ENCODE measurements around the gene TJAP1. TPM values are rescaled to one million over a fixed set of nuclear protein-coding genes. Genes with fewer than 3 reads are reported as not detected.

Gene TJAP1, protein sequence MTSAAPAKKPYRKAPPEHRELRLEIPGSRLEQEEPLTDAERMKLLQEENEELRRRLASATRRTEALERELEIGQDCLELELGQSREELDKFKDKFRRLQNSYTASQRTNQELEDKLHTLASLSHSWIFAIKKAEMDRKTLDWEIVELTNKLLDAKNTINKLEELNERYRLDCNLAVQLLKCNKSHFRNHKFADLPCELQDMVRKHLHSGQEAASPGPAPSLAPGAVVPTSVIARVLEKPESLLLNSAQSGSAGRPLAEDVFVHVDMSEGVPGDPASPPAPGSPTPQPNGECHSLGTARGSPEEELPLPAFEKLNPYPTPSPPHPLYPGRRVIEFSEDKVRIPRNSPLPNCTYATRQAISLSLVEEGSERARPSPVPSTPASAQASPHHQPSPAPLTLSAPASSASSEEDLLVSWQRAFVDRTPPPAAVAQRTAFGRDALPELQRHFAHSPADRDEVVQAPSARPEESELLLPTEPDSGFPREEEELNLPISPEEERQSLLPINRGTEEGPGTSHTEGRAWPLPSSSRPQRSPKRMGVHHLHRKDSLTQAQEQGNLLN
- 10 to 100 TPM in 5 of 6 experiments, 1 to 10 TPM in 1; 9.2 to 16.0 (median 12.9) TPM for total RNA-seq
- long read RNA-seq = 0 reads

DNA sequence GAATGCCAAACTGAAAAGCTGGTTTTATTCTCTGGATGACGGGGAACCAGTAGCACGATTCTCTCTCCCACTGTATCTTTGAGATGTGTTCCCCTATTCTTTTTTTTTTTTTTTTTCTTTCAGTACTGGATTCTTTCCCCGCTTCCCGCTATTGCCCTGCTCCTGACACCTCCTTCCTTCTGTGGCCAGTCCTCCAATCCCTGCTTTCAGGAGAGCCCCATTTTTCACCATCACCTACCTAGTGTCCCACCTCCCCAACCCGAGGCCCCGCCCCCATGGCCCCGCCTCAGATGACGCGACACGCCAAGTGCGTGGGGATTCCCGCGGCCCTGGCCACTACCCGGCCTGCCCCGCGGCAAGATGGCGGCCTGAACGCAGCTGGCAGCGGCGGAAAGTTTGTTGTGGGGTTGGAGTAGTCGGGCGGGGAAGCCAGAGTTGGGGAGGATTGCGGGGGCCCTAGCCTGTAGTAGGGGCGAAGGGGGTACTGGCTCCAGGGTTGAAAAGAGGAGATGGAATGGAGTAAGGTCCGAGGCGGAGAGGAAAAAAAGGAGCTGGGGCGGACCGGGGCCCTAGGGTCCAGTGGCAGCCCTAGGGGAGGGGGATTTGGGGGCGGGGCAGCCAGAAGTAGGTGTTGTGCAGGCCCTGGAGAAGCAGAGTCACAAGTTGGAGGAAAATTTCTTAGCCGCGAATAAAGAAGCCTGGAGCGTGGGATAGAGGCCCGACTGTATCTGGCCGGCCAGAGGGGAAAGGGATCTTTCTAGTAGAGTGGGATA is at the start of gene TJAP1:
TSS of gene TJAP1 (plus strand) at position 336 of the 773 bp plus-strand sequence. CDS start 21,432 bp downstream, outside the sequence.
- Histone ChIP-seq H3K36me3 (no peaks in the 10 kb centered on the region), H3K4me3 (peak within 1 kb of the TSS; percentile 67 to 76 (median 73)), H3K4me1 (peaks cover 0 to 30% (median 6%) of the 10 kb centered on the region in 4 donors), H3K27ac (peak within 1 kb of the TSS; percentile 51 to 70 (median 64)), H3K9me3 (no peaks in the 10 kb centered on the region), H3K27me3 (no peaks in the 10 kb centered on the region)
- TF ChIP-seq, protein P1, sequence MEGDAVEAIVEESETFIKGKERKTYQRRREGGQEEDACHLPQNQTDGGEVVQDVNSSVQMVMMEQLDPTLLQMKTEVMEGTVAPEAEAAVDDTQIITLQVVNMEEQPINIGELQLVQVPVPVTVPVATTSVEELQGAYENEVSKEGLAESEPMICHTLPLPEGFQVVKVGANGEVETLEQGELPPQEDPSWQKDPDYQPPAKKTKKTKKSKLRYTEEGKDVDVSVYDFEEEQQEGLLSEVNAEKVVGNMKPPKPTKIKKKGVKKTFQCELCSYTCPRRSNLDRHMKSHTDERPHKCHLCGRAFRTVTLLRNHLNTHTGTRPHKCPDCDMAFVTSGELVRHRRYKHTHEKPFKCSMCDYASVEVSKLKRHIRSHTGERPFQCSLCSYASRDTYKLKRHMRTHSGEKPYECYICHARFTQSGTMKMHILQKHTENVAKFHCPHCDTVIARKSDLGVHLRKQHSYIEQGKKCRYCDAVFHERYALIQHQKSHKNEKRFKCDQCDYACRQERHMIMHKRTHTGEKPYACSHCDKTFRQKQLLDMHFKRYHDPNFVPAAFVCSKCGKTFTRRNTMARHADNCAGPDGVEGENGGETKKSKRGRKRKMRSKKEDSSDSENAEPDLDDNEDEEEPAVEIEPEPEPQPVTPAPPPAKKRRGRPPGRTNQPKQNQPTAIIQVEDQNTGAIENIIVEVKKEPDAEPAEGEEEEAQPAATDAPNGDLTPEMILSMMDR (IDR thresholded peaks at IDR 0.05) = no peak
- TF ChIP-seq POLR2A (IDR thresholded peaks at IDR 0.05) = peak; percentile 72
- WGBS (ENCODE audit: insufficient coverage, low coverage, low lambda C conversion rate, missing lambda C conversion rate) = 2% methylated on average over 34 of the region's 34 CpGs
- peak; percentile 94 for DNase-seq
- intact Hi-C loops (cut with DNase I) = no loop called here
- ATAC-seq = peak; percentile 100

DNA sequence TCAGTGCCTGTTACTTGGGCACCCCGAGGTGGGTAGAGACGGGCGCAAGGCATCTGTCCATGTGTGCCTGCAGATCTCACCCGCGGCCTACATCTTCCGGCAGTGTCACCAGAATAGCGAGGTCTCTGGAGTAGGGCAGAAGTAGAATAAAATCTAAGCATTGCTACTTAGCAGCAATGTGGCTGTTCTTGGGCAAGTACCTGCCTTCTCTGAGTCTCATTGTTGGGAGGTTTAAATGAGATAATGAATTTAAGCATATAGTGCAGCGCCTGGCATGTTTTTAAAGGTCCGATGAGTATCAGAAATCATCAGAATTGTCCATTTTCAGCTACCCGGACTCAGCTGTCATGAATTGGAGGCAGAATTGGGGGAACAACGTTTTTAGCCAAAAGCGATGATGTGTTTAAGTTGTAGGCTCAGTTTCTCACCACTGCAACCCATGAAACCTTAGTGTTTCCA is 49.2 kb upstream of the TJAP1 start:
- intact Hi-C loops (cut with DNase I) = no loop called here
- WGBS (ENCODE audit: insufficient coverage, low coverage, low lambda C conversion rate, missing lambda C conversion rate) = 18% methylated on average over 9 of the region's 12 CpGs
- ATAC-seq (no peak), DNase-seq (no peak)
- Histone ChIP-seq H3K4me3 (peak overlapping the region; percentile 81 to 97 (median 90)), H3K9me3 (no peaks in the 10 kb centered on the region), H3K4me1 (peaks cover 0 to 18% (median 5%) of the 10 kb centered on the region in 4 donors), H3K36me3 (no peaks in the 10 kb centered on the region), H3K27ac (peak overlapping the region; percentile 38 to 82 (median 71)), H3K27me3 (no peaks in the 10 kb centered on the region)
- TF ChIP-seq, protein P1 (IDR thresholded peaks at IDR 0.05) = no peak
- TF ChIP-seq POLR2A (IDR thresholded peaks at IDR 0.05) = no peak

DNA sequence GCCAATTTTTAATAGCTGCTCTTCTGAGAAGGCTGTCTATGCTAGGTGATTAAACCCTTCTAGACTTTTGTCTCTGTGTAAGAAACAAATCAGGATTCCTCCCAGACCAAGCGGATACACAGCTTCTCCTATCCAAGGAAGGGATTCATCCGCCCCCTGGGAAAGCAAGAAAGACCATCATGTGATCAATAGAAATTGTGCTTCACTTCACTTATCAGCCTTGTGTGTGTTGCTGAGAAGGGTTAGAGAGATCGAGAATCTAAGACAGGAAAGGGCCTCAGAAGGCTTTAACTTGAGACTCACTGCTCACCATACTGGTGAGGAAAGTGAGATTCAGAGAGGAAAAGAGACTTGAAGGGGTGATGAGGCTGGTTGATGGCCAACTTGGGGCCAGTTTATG is 48.5 kb upstream of the TJAP1 start:
- Histone ChIP-seq H3K27ac (no peak overlapping the region), H3K27me3 (no peaks in the 10 kb centered on the region), H3K36me3 (no peaks in the 10 kb centered on the region), H3K4me3 (no peak overlapping the region), H3K4me1 (peaks cover 0 to 18% (median 5%) of the 10 kb centered on the region in 4 donors), H3K9me3 (no peaks in the 10 kb centered on the region)
- 93% methylated on average over 1 of the region's 3 CpGs for WGBS (ENCODE audit: insufficient coverage, low coverage, low lambda C conversion rate, missing lambda C conversion rate)
- DNase-seq (no peak), ATAC-seq (no peak)
- TF ChIP-seq, protein P1 (IDR thresholded peaks at IDR 0.05) = no peak
- no peak for TF ChIP-seq POLR2A (IDR thresholded peaks at IDR 0.05)
- intact Hi-C loops (cut with DNase I) = no loop called here

DNA sequence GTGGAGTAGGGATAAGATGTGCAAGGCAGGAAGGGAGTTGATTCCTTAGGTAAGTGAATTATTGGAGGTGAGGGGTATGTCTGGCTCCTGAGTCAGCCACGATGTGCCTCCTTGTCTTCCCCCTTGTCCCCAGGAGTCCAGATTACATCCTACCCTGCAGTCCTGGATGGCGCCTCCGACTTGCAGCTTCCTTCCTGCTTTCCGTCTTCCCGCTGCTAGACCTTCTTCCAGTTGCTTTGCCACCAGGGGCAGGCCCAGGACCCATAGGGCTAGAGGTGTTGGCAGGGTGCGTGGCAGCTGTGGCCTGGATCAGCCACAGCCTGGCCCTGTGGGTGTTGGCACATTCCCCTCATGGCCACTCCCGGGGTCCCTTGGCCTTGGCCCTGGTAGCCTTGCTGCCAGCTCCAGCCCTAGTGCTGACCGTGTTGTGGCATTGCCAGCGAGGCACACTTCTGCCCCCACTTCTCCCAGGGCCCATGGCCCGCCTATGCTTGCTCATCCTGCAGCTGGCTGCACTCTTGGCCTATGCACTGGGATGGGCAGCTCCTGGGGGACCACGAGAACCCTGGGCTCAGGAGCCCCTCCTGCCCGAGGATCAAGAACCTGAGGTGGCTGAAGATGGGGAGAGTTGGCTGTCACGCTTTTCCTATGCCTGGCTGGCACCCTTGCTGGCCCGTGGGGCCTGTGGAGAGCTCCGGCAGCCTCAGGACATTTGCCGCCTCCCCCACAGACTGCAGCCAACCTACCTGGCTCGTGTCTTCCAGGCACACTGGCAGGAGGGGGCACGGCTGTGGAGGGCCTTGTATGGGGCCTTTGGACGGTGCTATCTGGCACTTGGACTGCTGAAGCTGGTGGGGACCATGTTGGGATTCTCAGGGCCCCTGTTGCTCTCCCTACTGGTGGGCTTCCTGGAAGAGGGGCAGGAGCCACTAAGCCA is 45.1 kb upstream of the TJAP1 start:
- Histone ChIP-seq H3K36me3 (no peaks in the 10 kb centered on the region), H3K27ac (no peak overlapping the region), H3K4me3 (no peak overlapping the region), H3K4me1 (peaks cover 0 to 28% (median 5%) of the 10 kb centered on the region in 4 donors), H3K27me3 (no peaks in the 10 kb centered on the region), H3K9me3 (no peaks in the 10 kb centered on the region)
- TF ChIP-seq, protein P1 (IDR thresholded peaks at IDR 0.05) = no peak
- no peak for TF ChIP-seq POLR2A (IDR thresholded peaks at IDR 0.05)
- intact Hi-C loops (cut with DNase I) = no loop called here
- DNase-seq = no peak
- WGBS (ENCODE audit: insufficient coverage, low coverage, low lambda C conversion rate, missing lambda C conversion rate) = no CpG with 5 or more reads among the region's 19 CpGs
- no peak for ATAC-seq
